ENCODE measurements around the gene CLEC2D.

- TF ChIP-seq CTCF (IDR thresholded peaks at IDR 0.05), result peak; percentile 48 to 69 (median 66)
- TF ChIP-seq POLR2A (IDR thresholded peaks at IDR 0.05), result no peak
Observed at GRCh38 chr12:9634177-9634803, 35.2 kb upstream of the CLEC2D start.

Measured in adrenal gland (tissue), 5 donors.